Nephron (organoid): ENCODE measurements around the gene CCSER1.

Experiments used
- H3K27ac Mint-ChIP-seq, 3 experiments: 2 replicates each; pipeline ENCODE4 v1.8.0; 2020; ENCODE audit warnings: mixed read lengths in 3 of 3, mild to moderate bottlenecking in 2 of 3, moderate library complexity in 1 of 3
- H3K27me3 Mint-ChIP-seq: 2 replicates; pipeline ENCODE4 v1.8.0; 2021; ENCODE audit warnings: low read depth, mild to moderate bottlenecking, moderate library complexity, mixed read lengths
- H3K36me3 Mint-ChIP-seq: 2 replicates; pipeline ENCODE4 v1.8.0; 2020; ENCODE audit warnings: low read depth, mixed read lengths
- H3K4me1 Mint-ChIP-seq: 2 replicates; pipeline ENCODE4 v1.8.0; 2020; ENCODE audit warnings: mixed read lengths
- H3K4me3 Mint-ChIP-seq, 3 experiments: 2 replicates each; pipeline ENCODE4 v1.8.0; 2020; ENCODE audit warnings: mild to moderate bottlenecking in 3 of 3, mixed read lengths in 3 of 3, moderate library complexity in 2 of 3
- H3K9me3 Mint-ChIP-seq: 2 replicates; pipeline ENCODE4 v1.8.0; 2020; ENCODE audit warnings: mixed read lengths
- CTCF ChIP-seq, 3 experiments: fragments of 200-600 bp; sonication (generic); IDR thresholded peaks; one replicate each; pipeline ENCODE4 v1.5.0; 2021; ENCODE audit warnings: antibody characterized with exemption in 3 of 3; ENCODE audit not compliant: unreplicated experiment in 3 of 3

CCSER1 gene

GRCh38 chr4:90575371-90575770, 448.2 kb downstream of the CCSER1 start:
- peaks cover 3% of the 10 kb centered on the region for H3K36me3 Mint-ChIP-seq
- TF ChIP-seq CTCF (IDR thresholded peaks at IDR 0.05; ENCODE audit: unreplicated experiment in 3 of 3) = no peak
- H3K4me1 Mint-ChIP-seq = peaks cover 7% of the 10 kb centered on the region
- peaks cover 11% of the 10 kb centered on the region for H3K9me3 Mint-ChIP-seq
- no peak overlapping the region for H3K27ac Mint-ChIP-seq
- H3K4me3 Mint-ChIP-seq = no peak overlapping the region
- H3K27me3 Mint-ChIP-seq = no peaks in the 10 kb centered on the region

- Mint-ChIP-seq H3K4me1 (peaks cover 13% of the 10 kb centered on the region), H3K9me3 (peaks cover 5% of the 10 kb centered on the region), H3K36me3 (peaks cover 3% of the 10 kb centered on the region), H3K4me3 (no peak overlapping the region), H3K27ac (peak overlapping the region; percentile 11 to 25 (median 15)), H3K27me3 (no peaks in the 10 kb centered on the region)
- no peak for TF ChIP-seq CTCF (IDR thresholded peaks at IDR 0.05; ENCODE audit: unreplicated experiment in 3 of 3)
Observed at GRCh38 chr4:90580326-90580725, 453.1 kb downstream of the CCSER1 start.

- Mint-ChIP-seq H3K27me3 (no peaks in the 10 kb centered on the region), H3K27ac (no peak overlapping the region), H3K4me1 (peaks cover 13% of the 10 kb centered on the region), H3K9me3 (no peaks in the 10 kb centered on the region), H3K4me3 (no peak overlapping the region), H3K36me3 (no peaks in the 10 kb centered on the region)
- TF ChIP-seq CTCF (IDR thresholded peaks at IDR 0.05; ENCODE audit: unreplicated experiment in 3 of 3) = no peak
Observed at GRCh38 chr4:90582087-90582486, 454.9 kb downstream of the CCSER1 start.

GRCh38 chr4:90584051-90584450, 456.9 kb downstream of the CCSER1 start:
- H3K36me3 Mint-ChIP-seq = no peaks in the 10 kb centered on the region
- H3K4me3 Mint-ChIP-seq = no peak overlapping the region
- no peak for TF ChIP-seq CTCF (IDR thresholded peaks at IDR 0.05; ENCODE audit: unreplicated experiment in 3 of 3)
- no peaks in the 10 kb centered on the region for H3K9me3 Mint-ChIP-seq
- no peaks in the 10 kb centered on the region for H3K27me3 Mint-ChIP-seq
- no peak overlapping the region for H3K27ac Mint-ChIP-seq
- peaks cover 13% of the 10 kb centered on the region for H3K4me1 Mint-ChIP-seq

- H3K36me3 Mint-ChIP-seq = peaks cover 2% of the 10 kb centered on the region
- H3K4me1 Mint-ChIP-seq = peaks cover 5% of the 10 kb centered on the region
- TF ChIP-seq CTCF (IDR thresholded peaks at IDR 0.05; ENCODE audit: unreplicated experiment in 3 of 3) = no peak
- H3K27ac Mint-ChIP-seq = no peak overlapping the region
- H3K4me3 Mint-ChIP-seq = no peak overlapping the region
- H3K27me3 Mint-ChIP-seq = no peaks in the 10 kb centered on the region
- H3K9me3 Mint-ChIP-seq = peaks cover 5% of the 10 kb centered on the region
Observed at GRCh38 chr4:90585961-90586360, 458.8 kb downstream of the CCSER1 start.

GRCh38 chr4:90586799-90587198, 459.6 kb downstream of the CCSER1 start:
- H3K27me3 Mint-ChIP-seq = no peaks in the 10 kb centered on the region
- no peak overlapping the region for H3K27ac Mint-ChIP-seq
- H3K36me3 Mint-ChIP-seq = peaks cover 5% of the 10 kb centered on the region
- peaks cover 4% of the 10 kb centered on the region for H3K4me1 Mint-ChIP-seq
- no peak for TF ChIP-seq CTCF (IDR thresholded peaks at IDR 0.05; ENCODE audit: unreplicated experiment in 3 of 3)
- no peak overlapping the region for H3K4me3 Mint-ChIP-seq
- H3K9me3 Mint-ChIP-seq = peaks cover 8% of the 10 kb centered on the region
